BLaER1 (cell line): Measurements from ENCODE around the gene PCNT.
"Not testable (repeated sequence)": the region's sequence is repeated elsewhere in the genome, so short reads cannot be mapped to it uniquely, and the experiment has no call there.

ENCODE experiments used
- H3K27ac ChIP-seq: shearing (Covaris generic); formaldehyde crosslinking; 2 replicates; pipeline ENCODE4 v1.8.1; 2022
- H3K27me3 ChIP-seq: shearing (Covaris generic); formaldehyde crosslinking; 2 replicates; pipeline ENCODE4 v1.8.1; 2022
- H3K36me3 ChIP-seq: shearing (Covaris generic); formaldehyde crosslinking; 2 replicates; pipeline ENCODE4 v1.8.1; 2022
- H3K4me1 ChIP-seq: shearing (Covaris generic); formaldehyde crosslinking; 2 replicates; pipeline ENCODE4 v1.8.1; 2022
- H3K4me2 ChIP-seq: shearing (Covaris generic); formaldehyde crosslinking; 2 replicates; pipeline ENCODE4 v1.8.1; 2022
- H3K4me3 ChIP-seq: shearing (Covaris generic); formaldehyde crosslinking; 2 replicates; pipeline ENCODE4 v1.8.1; 2022
- H3K9ac ChIP-seq: shearing (Covaris generic); formaldehyde crosslinking; 2 replicates; pipeline ENCODE4 v1.8.1; 2022
- H3K9me3 ChIP-seq: shearing (Covaris generic); formaldehyde crosslinking; 2 replicates; pipeline ENCODE4 v1.8.1; 2022
- H4K20me1 ChIP-seq: shearing (Covaris generic); formaldehyde crosslinking; 2 replicates; pipeline ENCODE4 v1.8.1; 2022
- Cebpa-rat ChIP-seq: shearing (Covaris generic); IDR thresholded peaks from 2 replicates; pipeline ENCODE4 v1.8.1; 2022

The PCNT gene

DNA sequence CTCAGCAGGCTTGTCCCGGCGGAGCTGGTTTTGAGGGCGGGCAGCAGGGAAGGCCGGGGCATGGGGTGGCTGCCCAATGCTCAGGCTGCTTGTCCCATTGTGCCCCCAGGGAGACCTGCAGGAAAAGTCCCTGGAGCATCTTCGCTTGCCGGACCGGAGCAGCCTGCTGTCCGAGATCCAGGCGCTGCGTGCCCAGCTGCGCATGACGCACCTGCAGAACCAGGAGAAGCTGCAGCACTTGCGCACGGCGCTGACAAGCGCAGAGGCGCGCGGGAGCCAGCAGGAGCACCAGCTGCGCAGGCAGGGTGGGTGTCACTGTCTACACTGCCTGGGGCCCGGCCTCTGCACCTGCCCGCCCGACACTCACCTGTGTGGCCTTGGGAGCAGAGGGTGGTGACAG lies 104.3 kb downstream of the PCNT start:
- no peaks in the 10 kb centered on the region for H3K9me3 ChIP-seq
- no peak for TF ChIP-seq Cebpa-rat
- H3K4me1 ChIP-seq = peaks cover 9% of the 10 kb centered on the region
- H3K27ac ChIP-seq = no peak overlapping the region
- H3K4me2 ChIP-seq = no peak overlapping the region
- no peak overlapping the region for H3K4me3 ChIP-seq
- no peaks in the 10 kb centered on the region for H3K27me3 ChIP-seq
- no peak overlapping the region for H3K9ac ChIP-seq
- H3K36me3 ChIP-seq = peaks cover 81% of the 10 kb centered on the region
- H4K20me1 ChIP-seq = no peaks in the 10 kb centered on the region

- H3K36me3 ChIP-seq = peaks cover 90% of the 10 kb centered on the region
- no peak overlapping the region for H3K27ac ChIP-seq
- no peak for TF ChIP-seq Cebpa-rat
- H3K9ac ChIP-seq = no peak overlapping the region
- H4K20me1 ChIP-seq = peaks cover 2% of the 10 kb centered on the region; the same call in 1 of the 2 replicates
- H3K4me3 ChIP-seq = no peak overlapping the region
- H3K9me3 ChIP-seq = no peaks in the 10 kb centered on the region
- no peak overlapping the region for H3K4me2 ChIP-seq
- H3K27me3 ChIP-seq = no peaks in the 10 kb centered on the region
- H3K4me1 ChIP-seq = peaks cover 3% of the 10 kb centered on the region
These were observed 105.2 kb downstream of the PCNT start for GRCh38 chr21:46428987-46429710.

- Histone ChIP-seq H3K4me2 (no peak overlapping the region), H3K36me3 (peaks cover 99% of the 10 kb centered on the region), H4K20me1 (peaks cover 9% of the 10 kb centered on the region; the same call in 1 of the 2 replicates), H3K27ac (no peak overlapping the region), H3K9ac (no peak overlapping the region), H3K4me3 (no peak overlapping the region), H3K27me3 (no peaks in the 10 kb centered on the region), H3K9me3 (no peaks in the 10 kb centered on the region), H3K4me1 (no peaks in the 10 kb centered on the region)
- no peak for TF ChIP-seq Cebpa-rat
These were observed 106.1 kb downstream of the PCNT start for GRCh38 chr21:46429754-46430681.

- no peaks in the 10 kb centered on the region for H3K9me3 ChIP-seq
- H3K4me3 ChIP-seq = no peak overlapping the region
- H3K36me3 ChIP-seq = peaks cover 99% of the 10 kb centered on the region
- no peak overlapping the region for H3K27ac ChIP-seq
- H3K9ac ChIP-seq = no peak overlapping the region
- no peak for TF ChIP-seq Cebpa-rat
- H3K27me3 ChIP-seq = no peaks in the 10 kb centered on the region
- peaks cover 9% of the 10 kb centered on the region; the same call in 1 of the 2 replicates for H4K20me1 ChIP-seq
- no peak overlapping the region for H3K4me2 ChIP-seq
- H3K4me1 ChIP-seq = no peaks in the 10 kb centered on the region
These were observed 107.5 kb downstream of the PCNT start for GRCh38 chr21:46431448-46431847.

- H3K36me3 ChIP-seq = peaks cover 99% of the 10 kb centered on the region
- H3K27me3 ChIP-seq = no peaks in the 10 kb centered on the region
- no peak overlapping the region for H3K9ac ChIP-seq
- no peak overlapping the region for H3K27ac ChIP-seq
- H3K4me1 ChIP-seq = no peaks in the 10 kb centered on the region
- no peak overlapping the region for H3K4me3 ChIP-seq
- no peak for TF ChIP-seq Cebpa-rat
- H4K20me1 ChIP-seq = peaks cover 9% of the 10 kb centered on the region; the same call in 1 of the 2 replicates
- H3K4me2 ChIP-seq = no peak overlapping the region
- H3K9me3 ChIP-seq = no peaks in the 10 kb centered on the region
These were observed 108.0 kb downstream of the PCNT start for GRCh38 chr21:46431884-46432488.

DNA sequence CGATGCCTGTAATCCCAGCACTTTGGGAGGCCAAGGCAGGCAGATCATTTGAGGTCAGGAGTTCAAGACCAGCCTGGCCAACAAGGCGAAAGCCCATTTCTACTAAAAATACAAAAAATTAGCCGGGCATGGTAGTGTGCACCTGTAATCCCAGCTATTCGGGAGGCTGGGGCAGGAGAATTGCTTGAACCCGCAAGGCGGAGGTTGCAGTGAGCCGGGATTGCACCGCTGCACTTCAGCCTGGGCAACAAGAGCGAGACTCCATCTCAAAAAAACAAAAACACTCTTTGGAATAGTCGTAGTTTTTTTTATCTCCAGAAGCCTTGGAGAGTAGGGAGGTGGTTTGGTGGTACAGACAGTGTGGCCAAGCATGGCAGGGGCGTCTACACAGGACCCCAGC lies 109.2 kb downstream of the PCNT start:
- H4K20me1 ChIP-seq, H3K4me2 ChIP-seq, H3K27ac ChIP-seq, H3K4me1 ChIP-seq, H3K9ac ChIP-seq, H3K27me3 ChIP-seq, H3K9me3 ChIP-seq, H3K4me3 ChIP-seq: not testable (repeated sequence)
- peaks cover 99% of the 10 kb centered on the region for H3K36me3 ChIP-seq

- no peak for TF ChIP-seq Cebpa-rat
- Histone ChIP-seq H3K27ac (no peak overlapping the region), H3K4me2 (no peak overlapping the region), H4K20me1 (peaks cover 9% of the 10 kb centered on the region; the same call in 1 of the 2 replicates), H3K9ac (no peak overlapping the region), H3K4me1 (no peaks in the 10 kb centered on the region), H3K27me3 (no peaks in the 10 kb centered on the region), H3K4me3 (no peak overlapping the region), H3K36me3 (peaks cover 100% of the 10 kb centered on the region), H3K9me3 (no peaks in the 10 kb centered on the region)
These were observed 110.5 kb downstream of the PCNT start for GRCh38 chr21:46434322-46434958.

DNA sequence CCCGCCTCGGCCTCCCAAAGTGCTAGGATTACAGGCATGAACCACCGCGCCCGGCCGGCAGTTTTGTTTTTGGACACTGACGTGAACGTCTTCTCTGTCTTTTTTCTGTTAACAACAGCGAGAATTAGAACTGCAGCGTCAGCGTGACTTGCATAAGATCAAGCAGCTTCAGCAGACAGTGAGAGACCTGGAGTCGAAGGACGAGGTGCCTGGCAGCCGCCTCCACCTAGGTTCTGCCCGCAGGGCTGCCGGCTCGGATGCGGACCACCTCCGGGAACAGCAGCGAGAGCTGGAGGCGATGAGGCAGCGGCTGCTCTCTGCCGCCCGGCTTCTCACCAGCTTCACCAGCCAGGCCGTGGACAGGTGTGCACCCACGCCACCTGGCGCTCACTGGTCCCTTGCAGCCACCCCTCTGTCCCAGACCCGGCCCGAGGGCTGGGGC lies 111.9 kb downstream of the PCNT start:
- peaks cover 100% of the 10 kb centered on the region for H3K36me3 ChIP-seq
- no peak overlapping the region for H3K4me2 ChIP-seq
- H3K27me3 ChIP-seq = no peaks in the 10 kb centered on the region
- no peak overlapping the region for H3K4me3 ChIP-seq
- H3K27ac ChIP-seq = no peak overlapping the region
- H3K9me3 ChIP-seq = no peaks in the 10 kb centered on the region
- H3K9ac ChIP-seq = no peak overlapping the region
- H4K20me1 ChIP-seq = peaks cover 9% of the 10 kb centered on the region; the same call in 1 of the 2 replicates
- no peak for TF ChIP-seq Cebpa-rat
- H3K4me1 ChIP-seq = no peaks in the 10 kb centered on the region

GRCh38 chr21:46436621-46437020 lies 112.7 kb downstream of the PCNT start:
- Histone ChIP-seq H3K4me1 (no peaks in the 10 kb centered on the region), H3K27ac (no peak overlapping the region), H3K4me3 (no peak overlapping the region), H3K4me2 (no peak overlapping the region), H3K27me3 (no peaks in the 10 kb centered on the region), H3K9ac (no peak overlapping the region), H3K9me3 (no peaks in the 10 kb centered on the region), H3K36me3 (peaks cover 100% of the 10 kb centered on the region), H4K20me1 (peaks cover 9% of the 10 kb centered on the region; the same call in 1 of the 2 replicates)
- TF ChIP-seq Cebpa-rat = no peak
